AG10803 (cell line): ENCODE measurements around the gene NDRG4.

Experiments
- DNase-seq: peaks from one replicate; pipeline ENCODE4 v3.0.0; 2010; ENCODE audit warnings: low read depth
- H3K4me3 ChIP-seq: 2 replicates; pipeline ENCODE4 v1.5.1; 2011; ENCODE audit warnings: mild to moderate bottlenecking, low read length, control low read depth
- TF ChIP-seq, protein P1 (sequence below): conservative IDR thresholded peaks from 2 replicates; pipeline ENCODE4 v1.5.1; 2011; ENCODE audit warnings: mild to moderate bottlenecking, low read length, control low read depth, inconsistent platforms

Gene NDRG4

GRCh38 chr16:58502217-58502921 is 2.4 kb downstream of the NDRG4 start:
- TF ChIP-seq, protein P1, sequence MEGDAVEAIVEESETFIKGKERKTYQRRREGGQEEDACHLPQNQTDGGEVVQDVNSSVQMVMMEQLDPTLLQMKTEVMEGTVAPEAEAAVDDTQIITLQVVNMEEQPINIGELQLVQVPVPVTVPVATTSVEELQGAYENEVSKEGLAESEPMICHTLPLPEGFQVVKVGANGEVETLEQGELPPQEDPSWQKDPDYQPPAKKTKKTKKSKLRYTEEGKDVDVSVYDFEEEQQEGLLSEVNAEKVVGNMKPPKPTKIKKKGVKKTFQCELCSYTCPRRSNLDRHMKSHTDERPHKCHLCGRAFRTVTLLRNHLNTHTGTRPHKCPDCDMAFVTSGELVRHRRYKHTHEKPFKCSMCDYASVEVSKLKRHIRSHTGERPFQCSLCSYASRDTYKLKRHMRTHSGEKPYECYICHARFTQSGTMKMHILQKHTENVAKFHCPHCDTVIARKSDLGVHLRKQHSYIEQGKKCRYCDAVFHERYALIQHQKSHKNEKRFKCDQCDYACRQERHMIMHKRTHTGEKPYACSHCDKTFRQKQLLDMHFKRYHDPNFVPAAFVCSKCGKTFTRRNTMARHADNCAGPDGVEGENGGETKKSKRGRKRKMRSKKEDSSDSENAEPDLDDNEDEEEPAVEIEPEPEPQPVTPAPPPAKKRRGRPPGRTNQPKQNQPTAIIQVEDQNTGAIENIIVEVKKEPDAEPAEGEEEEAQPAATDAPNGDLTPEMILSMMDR, result no peak
- DNase-seq, result no peak
- no peak overlapping the region for H3K4me3 ChIP-seq

DNA sequence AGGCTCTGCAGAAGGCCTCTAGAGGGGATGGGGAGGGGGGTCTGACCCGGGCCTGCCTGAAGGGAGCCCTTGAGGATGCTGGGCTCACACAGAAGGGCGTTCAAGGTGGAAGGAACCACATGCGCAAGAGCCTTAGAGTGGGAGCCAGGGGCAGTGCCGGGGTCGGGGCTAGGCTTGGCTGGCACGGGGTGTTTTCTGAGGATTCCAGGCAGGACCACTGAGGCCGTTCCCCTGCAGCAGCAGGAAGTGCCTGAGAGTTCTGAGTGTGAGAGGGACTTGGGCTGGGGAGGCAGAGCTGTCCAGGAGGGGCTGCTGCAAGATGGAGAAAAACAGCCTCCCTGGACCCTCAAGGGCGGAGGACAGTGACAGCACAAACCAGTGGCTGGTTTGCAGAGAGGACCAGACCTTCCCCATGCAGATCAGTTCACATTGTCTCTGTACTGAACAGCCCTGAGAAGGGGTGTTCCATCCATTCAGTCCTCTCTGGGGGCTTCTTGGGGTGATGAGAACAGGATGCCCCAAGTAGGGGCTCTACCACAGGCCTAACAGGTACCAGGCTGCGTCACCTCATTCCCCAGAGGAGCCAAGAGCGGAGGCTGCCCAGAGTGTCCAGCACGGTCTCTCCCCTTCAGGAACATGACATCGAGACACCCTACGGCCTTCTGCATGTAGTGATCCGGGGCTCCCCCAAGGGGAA is 3.4 kb downstream of the NDRG4 start:
- no peak for DNase-seq
- TF ChIP-seq, protein P1, result no peak
- H3K4me3 ChIP-seq, result no peak overlapping the region

- H3K4me3 ChIP-seq, result no peak overlapping the region
- TF ChIP-seq, protein P1, result no peak
- DNase-seq, result no peak
Observed at GRCh38 chr16:58503863-58504688, 4.1 kb downstream of the NDRG4 start.

GRCh38 chr16:58506241-58507194 is 6.6 kb downstream of the NDRG4 start:
- H3K4me3 ChIP-seq, result no peak overlapping the region
- TF ChIP-seq, protein P1, result no peak
- DNase-seq, result no peak

- no peak for DNase-seq
- H3K4me3 ChIP-seq, result no peak overlapping the region
- TF ChIP-seq, protein P1, result no peak
Observed at GRCh38 chr16:58507195-58507962, 7.4 kb downstream of the NDRG4 start.
